NOMO-1 treated with dmso at 0.1 percent for 144 hours (cell line): Measurements from ENCODE around the gene TAF1D.
"Not testable (repeated sequence)": the region's sequence is repeated elsewhere in the genome, so short reads cannot be mapped to it uniquely, and the experiment has no call there.

ENCODE experiments used
- DNase-seq: peaks from one replicate; lab custom pipeline; 2025; ENCODE audit not compliant: unreplicated experiment; lab: John Stamatoyannopoulos, UW

Gene TAF1D

GRCh38 chr11:93741094-93741881, at the start of gene TAF1D, which contains the start of gene C11orf54:
TSS of gene TAF1D (minus strand) at chr11:93741495. CDS start at chr11:93739304, 2,191 bp downstream.
TSS of gene C11orf54 (plus strand) at chr11:93741672. CDS start at chr11:93747394, 5,722 bp downstream.
- peak; percentile 97 for DNase-seq

- DNase-seq = no peak
Observed at GRCh38 chr11:93784935-93785360, 43.7 kb upstream of the TAF1D start.

GRCh38 chr11:93784145-93784934, 43.0 kb upstream of the TAF1D start, which contains the start of gene MED17:
TSS of gene MED17 (plus strand) at chr11:93784282. CDS start at chr11:93784514, 232 bp downstream.
- DNase-seq = peak; percentile 82

GRCh38 chr11:93783765-93784144, 42.5 kb upstream of the TAF1D start:
- no peak for DNase-seq

- DNase-seq = no peak
Observed at GRCh38 chr11:93783362-93783761, 42.1 kb upstream of the TAF1D start.

GRCh38 chr11:93775289-93775688, 34.0 kb upstream of the TAF1D start:
- DNase-seq = no peak

GRCh38 chr11:93774560-93774959, 33.3 kb upstream of the TAF1D start:
- peak; percentile 1 for DNase-seq

GRCh38 chr11:93773601-93774200, 32.4 kb upstream of the TAF1D start:
- no peak for DNase-seq

GRCh38 chr11:93773045-93773477, 31.8 kb upstream of the TAF1D start:
- no peak for DNase-seq

GRCh38 chr11:93772123-93772522, 30.8 kb upstream of the TAF1D start:
- DNase-seq = no peak

- no peak for DNase-seq
Observed at GRCh38 chr11:93770160-93770559, 28.9 kb upstream of the TAF1D start.

- no peak for DNase-seq
Observed at GRCh38 chr11:93767018-93767417, 25.7 kb upstream of the TAF1D start.

- DNase-seq = no peak
Observed at GRCh38 chr11:93766504-93766903, 25.2 kb upstream of the TAF1D start.

GRCh38 chr11:93765551-93765950, 24.3 kb upstream of the TAF1D start:
- no peak for DNase-seq

GRCh38 chr11:93761910-93762309, 20.6 kb upstream of the TAF1D start:
- DNase-seq = no peak

- not testable (repeated sequence) for DNase-seq
Observed at GRCh38 chr11:93759123-93759522, 17.8 kb upstream of the TAF1D start.

GRCh38 chr11:93757924-93758865, 16.9 kb upstream of the TAF1D start:
- no peak for DNase-seq

GRCh38 chr11:93757301-93757700, 16.0 kb upstream of the TAF1D start:
- no peak for DNase-seq

- no peak for DNase-seq
Observed at GRCh38 chr11:93756748-93757147, 15.5 kb upstream of the TAF1D start.

GRCh38 chr11:93753241-93753640, 11.9 kb upstream of the TAF1D start:
- DNase-seq = no peak
